Keratinocyte (primary cell): Measurements from ENCODE around the gene MYO16. TPM values are rescaled to one million over a fixed set of nuclear protein-coding genes. Genes with fewer than 3 reads are reported as not detected.

ENCODE experiments used
- DNase-seq: peaks from one replicate; pipeline ENCODE4 v3.0.0-alpha.2; 2011; ENCODE audit warnings: low read depth, missing footprints, low spot score
- FAIRE-seq: peaks from 2 replicates; lab custom pipeline; 2011; peaks lifted over from hg19 to GRCh38; lab: Jason Lieb, UNC
- H2AFZ ChIP-seq: 2 replicates; pipeline ENCODE4 v1.6.0; 2012; ENCODE audit warnings: low read length, control low read depth, inconsistent platforms; ENCODE audit not compliant: control insufficient read depth
- H3K27ac ChIP-seq: 2 replicates; pipeline ENCODE4 v1.5.1; 2011; ENCODE audit warnings: low read length; ENCODE audit not compliant: control insufficient read depth, insufficient read depth
- H3K27me3 ChIP-seq: 3 replicates; pipeline ENCODE4 v1.6.0; 2011; ENCODE audit warnings: low read length; ENCODE audit not compliant: control insufficient read depth, insufficient read depth; ENCODE audit errors: extremely low read depth
- H3K36me3 ChIP-seq, 2 experiments: 2 replicates in 1 of 2; 3 replicates in 1 of 2; pipeline ENCODE4 v1.5.1; 2011; ENCODE audit warnings: low read length in 2 of 2, mild to moderate bottlenecking in 1 of 2; ENCODE audit not compliant: control insufficient read depth in 2 of 2, insufficient read depth in 2 of 2; ENCODE audit errors: extremely low read depth in 1 of 2
- H3K4me1 ChIP-seq: 3 replicates; pipeline ENCODE4 v1.5.1; 2011; ENCODE audit warnings: low read length; ENCODE audit not compliant: control insufficient read depth, insufficient read depth; ENCODE audit errors: extremely low read depth
- H3K4me2 ChIP-seq: 3 replicates; pipeline ENCODE4 v1.6.0; 2011; ENCODE audit warnings: low read depth, low read length; ENCODE audit not compliant: control insufficient read depth, insufficient read depth; ENCODE audit errors: extremely low read depth
- H3K4me3 ChIP-seq, 3 experiments: fragments of 200-600 bp in 1 of 3; sonication (generic) in 1 of 3; 2 replicates in 2 of 3; 3 replicates in 1 of 3; pipeline ENCODE4 v1.5.1; 2011 to 2016; ENCODE audit warnings: low read length in 3 of 3, mild to moderate bottlenecking in 3 of 3, control low read depth in 2 of 3, inconsistent platforms in 1 of 3, low read depth in 1 of 3, mixed read lengths in 1 of 3, mixed run types in 1 of 3, moderate library complexity in 1 of 3; ENCODE audit not compliant: control insufficient read depth in 2 of 3, insufficient read depth in 2 of 3; ENCODE audit errors: extremely low read depth in 1 of 3
- H3K79me2 ChIP-seq: 2 replicates; pipeline ENCODE4 v1.6.0; 2012; ENCODE audit warnings: low read length; ENCODE audit not compliant: control insufficient read depth, insufficient read depth
- H3K9ac ChIP-seq: 3 replicates; pipeline ENCODE4 v1.6.0; 2011; ENCODE audit warnings: low read length; ENCODE audit not compliant: control insufficient read depth, insufficient read depth; ENCODE audit errors: extremely low read depth
- H3K9me1 ChIP-seq: 3 replicates; pipeline ENCODE4 v1.6.0; 2011; ENCODE audit warnings: low read length; ENCODE audit not compliant: control insufficient read depth, insufficient read depth; ENCODE audit errors: extremely low read depth
- H3K9me3 ChIP-seq: 2 replicates; pipeline ENCODE4 v1.5.1; 2012; ENCODE audit warnings: low read depth, low read length; ENCODE audit not compliant: control insufficient read depth
- H4K20me1 ChIP-seq: 3 replicates; pipeline ENCODE4 v1.6.0; 2011; ENCODE audit warnings: low read length; ENCODE audit not compliant: control insufficient read depth, insufficient read depth; ENCODE audit errors: extremely low read depth
- CTCF ChIP-seq, 3 experiments: IDR thresholded peaks in 1 of 3; conservative IDR thresholded peaks in 1 of 3; optimal IDR thresholded peaks in 1 of 3; 2 replicates in 2 of 3; 3 replicates in 1 of 3; pipeline versions ENCODE3 to v1.5.1; 2011; ENCODE audit warnings: low read length in 3 of 3, mild to moderate bottlenecking in 3 of 3, moderate library complexity in 2 of 3, control low read depth in 1 of 3, inconsistent platforms in 1 of 3; ENCODE audit not compliant: insufficient read depth in 2 of 3; ENCODE audit errors: extremely low read depth in 1 of 3
- EZH2 ChIP-seq: IDR thresholded peaks from one replicate; pipeline ENCODE4 v1.6.1; 2012; ENCODE audit warnings: inconsistent platforms, mild to moderate bottlenecking, low read length, moderate library complexity
- dilution Hi-C: fragments of 300-500 bp; cut with MboI; formaldehyde crosslinking; loops from one replicate; pipeline ENCODE4 v1.7.0; 2020; ENCODE audit warnings: low sequenced_read_pairs; ENCODE audit not compliant: extremely low pct_ligation_motif_present
- polyA plus RNA-seq, 5 experiments: library from polyadenylated mRNA; depleted of rRNA in 3 of 5; stranded (reverse) in 3 of 5; stranded (forward) in 1 of 5; unstranded in 1 of 5; fragments of >200 nt; gene quantifications; 1 replicate in 1 of 5; 2 replicates in 3 of 5; 3 replicates in 1 of 5; pipeline versions ENCODE4 v1.2.1 to v1.2.3, GENCODE V29; 2011 to 2012; ENCODE audit warnings: missing spikeins in 2 of 5, low read depth in 1 of 5, low replicate concordance in 1 of 5

Gene MYO16
- polyA plus RNA-seq, 1 donor (not counting 4 experiments of a cell fraction or from before 2014, with no cell fraction given) = 0.08 TPM

- no peak overlapping the region for H3K27ac ChIP-seq
- DNase-seq (no peak), FAIRE-seq (no peak)
- dilution Hi-C loops = no loop called here
- no peaks in the 10 kb centered on the region for H3K4me1 ChIP-seq
- H3K9ac ChIP-seq = no peak overlapping the region
- H3K79me2 ChIP-seq = no peaks in the 10 kb centered on the region
- no peak overlapping the region for H2AFZ ChIP-seq
- H3K9me3 ChIP-seq = no peaks in the 10 kb centered on the region
- no peaks in the 10 kb centered on the region for H4K20me1 ChIP-seq
- TF ChIP-seq CTCF (optimal IDR thresholded peaks at IDR 0.05 in 1 of 3, IDR thresholded peaks at IDR 0.05 in 1 of 3, conservative IDR thresholded peaks at IDR 0.05 in 1 of 3; ENCODE audit: extremely low read depth in 1 of 3, insufficient read depth in 2 of 3, low read length in 3 of 3) = no peak
- H3K4me3 ChIP-seq = no peak overlapping the region
- no peak overlapping the region for H3K4me2 ChIP-seq
- H3K27me3 ChIP-seq = no peaks in the 10 kb centered on the region
- no peaks in the 10 kb centered on the region for H3K9me1 ChIP-seq
- H3K36me3 ChIP-seq = no peaks in the 10 kb centered on the region
These were observed 71.2 kb downstream of the MYO16 start for GRCh38 chr13:108700422-108701170.

- no peak for FAIRE-seq
- H3K9me3 ChIP-seq = no peaks in the 10 kb centered on the region
- no peak overlapping the region for H3K9ac ChIP-seq
- no peaks in the 10 kb centered on the region for H3K36me3 ChIP-seq
- no peak overlapping the region for H3K4me3 ChIP-seq
- dilution Hi-C loops = no loop called here
- H3K27ac ChIP-seq = no peak overlapping the region
- no peaks in the 10 kb centered on the region for H4K20me1 ChIP-seq
- H3K4me2 ChIP-seq = no peak overlapping the region
- H3K27me3 ChIP-seq = no peaks in the 10 kb centered on the region
- H2AFZ ChIP-seq = no peak overlapping the region
- TF ChIP-seq EZH2 (no peak), CTCF (optimal IDR thresholded peaks at IDR 0.05 in 1 of 3, IDR thresholded peaks at IDR 0.05 in 1 of 3, conservative IDR thresholded peaks at IDR 0.05 in 1 of 3; ENCODE audit: extremely low read depth in 1 of 3, insufficient read depth in 2 of 3, low read length in 3 of 3) (no peak)
- no peak for DNase-seq
- H3K4me1 ChIP-seq = no peaks in the 10 kb centered on the region
- H3K79me2 ChIP-seq = no peaks in the 10 kb centered on the region
- H3K9me1 ChIP-seq = no peaks in the 10 kb centered on the region
These were observed 72.8 kb downstream of the MYO16 start for GRCh38 chr13:108702171-108702570.
